Measurements from ENCODE around the gene VAMP2.

GRCh38 chr17:8149419-8150193, 13.1 kb downstream of the VAMP2 start:
- no peak for TF ChIP-seq POLR2A (IDR thresholded peaks at IDR 0.05)
- TF ChIP-seq CTCF (IDR thresholded peaks at IDR 0.05), result no peak
